IPS-18a (cell line): ENCODE results near the gene GRAP.

Experiments used
- H3K27ac ChIP-seq: one replicate; pipeline ENCODE4 v1.5.1; 2013; ENCODE audit warnings: low read length
- H3K27me3 ChIP-seq: one replicate; pipeline ENCODE4 v1.6.1; 2013; ENCODE audit warnings: mild to moderate bottlenecking, low read length; ENCODE audit not compliant: control insufficient read depth, insufficient read depth
- H3K36me3 ChIP-seq: one replicate; pipeline ENCODE4 v1.6.1; 2013; ENCODE audit warnings: low read depth, low read length; ENCODE audit not compliant: control insufficient read depth
- H3K4me1 ChIP-seq: one replicate; pipeline ENCODE4 v1.6.1; 2013; ENCODE audit warnings: low read depth, low read length; ENCODE audit not compliant: control insufficient read depth
- H3K4me3 ChIP-seq: one replicate; pipeline ENCODE4 v1.5.1; 2013; ENCODE audit warnings: low read length
- H3K9ac ChIP-seq: one replicate; pipeline ENCODE4 v1.6.1; 2013; ENCODE audit warnings: mild to moderate bottlenecking, low read length, moderate library complexity
- H3K9me3 ChIP-seq: one replicate; pipeline ENCODE4 v1.6.1; 2013; ENCODE audit warnings: low read depth, low read length; ENCODE audit not compliant: control insufficient read depth

The GRAP gene

GRCh38 chr17:18984273-18985114, 62.3 kb downstream of the GRAP start:
- Histone ChIP-seq H3K36me3 (peaks cover 36% of the 10 kb centered on the region), H3K4me1 (no peaks in the 10 kb centered on the region)

DNA sequence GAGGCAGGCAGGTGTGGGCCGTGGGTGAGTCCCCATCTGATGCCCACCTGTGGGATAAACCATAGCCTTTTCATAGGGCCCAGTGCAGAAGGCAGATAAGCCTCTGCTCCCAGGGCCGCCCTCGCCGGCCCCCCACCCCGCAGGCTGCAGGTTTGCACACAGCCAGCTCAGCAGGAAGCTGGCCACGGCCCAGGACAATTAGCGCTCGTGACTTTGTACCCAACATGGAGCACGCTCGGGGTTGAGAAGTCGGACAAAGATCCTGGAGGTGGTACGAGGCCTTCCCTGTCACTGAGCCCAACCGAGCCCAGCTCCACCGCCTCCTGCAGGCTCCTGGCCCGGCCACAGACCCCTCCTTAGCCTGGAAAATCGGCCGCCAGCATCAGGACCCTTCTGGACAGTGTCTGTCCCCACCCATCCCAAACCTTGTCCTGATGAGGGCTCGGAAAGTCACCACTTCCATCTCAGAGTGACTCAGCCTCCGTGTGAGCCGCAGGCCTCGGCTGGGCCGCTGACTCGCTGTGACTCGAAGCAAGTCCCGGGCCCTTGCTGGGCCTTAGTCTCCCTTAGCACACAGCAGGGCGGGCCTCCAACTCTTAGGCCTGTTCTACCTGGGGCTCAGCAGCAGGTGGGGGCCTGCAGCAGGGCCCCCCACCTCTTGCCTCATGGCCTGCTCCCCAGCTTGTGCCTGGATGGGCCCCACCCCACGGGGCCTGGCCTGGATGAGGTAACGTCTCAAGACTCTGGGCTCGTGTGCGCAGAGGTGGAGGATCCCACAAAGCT, 64.9 kb downstream of the GRAP start:
- Histone ChIP-seq H3K36me3 (peaks cover 45% of the 10 kb centered on the region), H3K27me3 (no peaks in the 10 kb centered on the region), H3K9me3 (no peaks in the 10 kb centered on the region), H3K27ac (no peak overlapping the region), H3K4me1 (no peaks in the 10 kb centered on the region), H3K9ac (no peak overlapping the region), H3K4me3 (no peak overlapping the region)

More at GRCh38 chr17:18984273-18985114, 62.3 kb downstream of the GRAP start:
- H3K27me3 ChIP-seq, result no peaks in the 10 kb centered on the region
- no peaks in the 10 kb centered on the region for H3K9me3 ChIP-seq
- no peak overlapping the region for H3K4me3 ChIP-seq
- no peak overlapping the region for H3K27ac ChIP-seq
- H3K9ac ChIP-seq, result no peak overlapping the region

- H3K9ac ChIP-seq, result no peak overlapping the region
- no peaks in the 10 kb centered on the region for H3K9me3 ChIP-seq
- no peaks in the 10 kb centered on the region for H3K27me3 ChIP-seq
- H3K4me1 ChIP-seq, result no peaks in the 10 kb centered on the region
- no peak overlapping the region for H3K4me3 ChIP-seq
- H3K36me3 ChIP-seq, result peaks cover 42% of the 10 kb centered on the region
- no peak overlapping the region for H3K27ac ChIP-seq
Observed at GRCh38 chr17:18981335-18981641, 65.5 kb downstream of the GRAP start.

GRCh38 chr17:18980682-18981334, 65.9 kb downstream of the GRAP start:
- Histone ChIP-seq H3K4me3 (no peak overlapping the region), H3K36me3 (peaks cover 37% of the 10 kb centered on the region), H3K9me3 (no peaks in the 10 kb centered on the region), H3K4me1 (no peaks in the 10 kb centered on the region), H3K27me3 (no peaks in the 10 kb centered on the region), H3K9ac (no peak overlapping the region), H3K27ac (no peak overlapping the region)

- Histone ChIP-seq H3K4me3 (no peak overlapping the region), H3K9me3 (no peaks in the 10 kb centered on the region), H3K36me3 (peaks cover 30% of the 10 kb centered on the region), H3K9ac (no peak overlapping the region), H3K27me3 (no peaks in the 10 kb centered on the region), H3K27ac (no peak overlapping the region), H3K4me1 (no peaks in the 10 kb centered on the region)
Observed at GRCh38 chr17:18978655-18979054, 68.1 kb downstream of the GRAP start.

DNA sequence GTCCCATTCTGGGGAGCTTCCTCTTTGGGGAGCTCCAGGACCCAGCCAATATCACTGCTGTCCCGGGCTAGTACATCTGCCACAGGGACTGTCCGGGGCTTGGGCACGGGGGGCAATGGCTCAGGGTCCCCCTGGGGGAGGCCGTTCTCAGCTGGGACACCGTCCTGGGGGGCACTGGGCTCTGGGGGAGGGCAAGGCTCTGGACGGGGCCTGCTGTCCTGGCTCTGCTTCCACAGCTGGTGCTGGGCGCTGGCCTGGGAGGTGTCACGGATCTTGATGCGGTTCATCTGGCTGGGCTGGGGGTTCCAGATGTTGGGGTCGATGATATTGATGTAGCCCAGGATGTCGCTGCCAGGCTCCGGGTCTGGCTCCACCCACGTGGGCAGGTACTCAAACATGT, 68.7 kb downstream of the GRAP start:
- H3K27ac ChIP-seq, result no peak overlapping the region
- H3K9ac ChIP-seq, result no peak overlapping the region
- no peaks in the 10 kb centered on the region for H3K27me3 ChIP-seq
- no peaks in the 10 kb centered on the region for H3K9me3 ChIP-seq
- no peak overlapping the region for H3K4me3 ChIP-seq
- peaks cover 31% of the 10 kb centered on the region for H3K36me3 ChIP-seq
- H3K4me1 ChIP-seq, result no peaks in the 10 kb centered on the region

DNA sequence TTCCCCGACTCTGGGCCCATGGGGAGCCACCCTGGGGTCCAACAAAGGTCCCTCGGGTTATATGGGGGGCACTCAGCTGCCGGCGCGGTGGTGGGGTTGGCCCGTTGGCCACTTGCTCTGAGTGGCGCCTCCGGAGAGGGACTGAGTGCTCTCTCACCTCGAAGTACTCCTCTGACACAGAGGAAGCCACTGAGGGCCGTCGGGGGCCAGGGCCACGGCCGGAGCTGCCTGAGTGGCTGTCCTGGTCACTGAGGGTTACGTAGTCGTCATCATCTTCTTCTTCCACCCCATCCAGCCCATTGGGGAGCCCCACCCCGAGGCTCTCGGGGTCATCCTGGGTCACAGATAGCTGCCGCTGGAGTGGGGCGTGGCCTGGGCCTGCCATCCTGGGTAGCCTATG, 69.1 kb downstream of the GRAP start:
- Histone ChIP-seq H3K36me3 (peaks cover 34% of the 10 kb centered on the region), H3K4me3 (no peak overlapping the region), H3K4me1 (no peaks in the 10 kb centered on the region), H3K9me3 (no peaks in the 10 kb centered on the region), H3K27ac (no peak overlapping the region), H3K27me3 (no peaks in the 10 kb centered on the region), H3K9ac (no peak overlapping the region)

GRCh38 chr17:18977021-18977420, 69.7 kb downstream of the GRAP start:
- Histone ChIP-seq H3K9ac (no peak overlapping the region), H3K27me3 (no peaks in the 10 kb centered on the region), H3K27ac (no peak overlapping the region), H3K36me3 (peaks cover 34% of the 10 kb centered on the region), H3K4me1 (no peaks in the 10 kb centered on the region), H3K4me3 (no peak overlapping the region), H3K9me3 (no peaks in the 10 kb centered on the region)

- H3K4me3 ChIP-seq, result no peak overlapping the region
- peaks cover 38% of the 10 kb centered on the region for H3K36me3 ChIP-seq
- no peaks in the 10 kb centered on the region for H3K4me1 ChIP-seq
- H3K27me3 ChIP-seq, result no peaks in the 10 kb centered on the region
- no peaks in the 10 kb centered on the region for H3K9me3 ChIP-seq
- no peak overlapping the region for H3K9ac ChIP-seq
- H3K27ac ChIP-seq, result no peak overlapping the region
Observed at GRCh38 chr17:18976201-18976600, 70.6 kb downstream of the GRAP start.

- Histone ChIP-seq H3K36me3 (peaks cover 41% of the 10 kb centered on the region), H3K27me3 (no peaks in the 10 kb centered on the region), H3K9me3 (no peaks in the 10 kb centered on the region), H3K4me3 (no peak overlapping the region), H3K4me1 (no peaks in the 10 kb centered on the region), H3K9ac (no peak overlapping the region), H3K27ac (no peak overlapping the region)
Observed at GRCh38 chr17:18975597-18975996, 71.2 kb downstream of the GRAP start.

DNA sequence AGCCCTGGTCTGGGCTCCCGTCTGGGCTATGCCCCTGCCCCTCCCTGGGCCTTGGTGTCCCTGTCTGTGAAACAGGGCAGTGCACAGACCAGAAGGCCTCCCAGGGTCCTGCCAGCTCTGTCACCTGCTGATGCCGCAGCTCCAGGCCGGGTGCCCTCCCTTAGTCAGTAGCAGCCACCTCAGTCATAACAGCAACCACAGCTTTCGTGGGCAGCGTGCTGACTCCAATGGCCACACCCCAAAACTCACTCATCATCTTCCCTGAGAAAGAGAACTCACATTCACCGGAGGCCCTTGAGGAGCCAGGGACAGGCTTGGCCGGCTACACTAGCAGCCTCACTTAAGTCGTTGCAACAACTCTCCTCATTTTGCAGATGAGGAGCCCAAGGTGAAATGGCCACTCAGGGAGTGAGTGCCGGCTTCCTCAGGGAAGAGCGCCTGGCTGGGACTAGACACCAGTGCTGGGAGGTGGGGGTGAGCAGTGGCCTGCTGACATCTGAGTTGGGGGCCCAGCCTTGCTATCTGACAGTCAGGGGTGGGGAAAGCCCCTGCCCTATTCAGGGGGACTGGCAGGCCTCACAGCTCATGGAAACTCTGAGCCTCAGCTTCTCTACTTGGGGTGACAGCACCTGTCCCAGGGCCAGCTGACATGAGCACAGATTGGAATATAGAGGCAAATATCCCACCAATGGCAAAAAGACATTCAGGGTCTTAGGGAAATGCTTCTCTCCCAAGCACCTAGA, 72.2 kb downstream of the GRAP start:
- Histone ChIP-seq H3K9ac (no peak overlapping the region), H3K9me3 (no peaks in the 10 kb centered on the region), H3K4me3 (no peak overlapping the region), H3K4me1 (no peaks in the 10 kb centered on the region), H3K27me3 (no peaks in the 10 kb centered on the region), H3K36me3 (peaks cover 41% of the 10 kb centered on the region), H3K27ac (no peak overlapping the region)
